Stimulated activated CD8-positive, alpha-beta memory T cell treated with anti-CD3 and anti-CD28 coated beads, Interleukin-7, amount 100 ng/mL, for 24 hours (primary cell): ENCODE data around the gene HCST.
A peak's percentile ranks its signal among the peaks of the same experiment; 100 is the strongest.
"Not testable (repeated sequence)": the region's sequence is repeated elsewhere in the genome, so short reads cannot be mapped to it uniquely, and the experiment has no call there.

Experiments used
- DNase-seq: peaks from one replicate; pipeline ENCODE4 v3.0.0-alpha.2; 2020; ENCODE audit warnings: low read depth

The HCST gene

DNA sequence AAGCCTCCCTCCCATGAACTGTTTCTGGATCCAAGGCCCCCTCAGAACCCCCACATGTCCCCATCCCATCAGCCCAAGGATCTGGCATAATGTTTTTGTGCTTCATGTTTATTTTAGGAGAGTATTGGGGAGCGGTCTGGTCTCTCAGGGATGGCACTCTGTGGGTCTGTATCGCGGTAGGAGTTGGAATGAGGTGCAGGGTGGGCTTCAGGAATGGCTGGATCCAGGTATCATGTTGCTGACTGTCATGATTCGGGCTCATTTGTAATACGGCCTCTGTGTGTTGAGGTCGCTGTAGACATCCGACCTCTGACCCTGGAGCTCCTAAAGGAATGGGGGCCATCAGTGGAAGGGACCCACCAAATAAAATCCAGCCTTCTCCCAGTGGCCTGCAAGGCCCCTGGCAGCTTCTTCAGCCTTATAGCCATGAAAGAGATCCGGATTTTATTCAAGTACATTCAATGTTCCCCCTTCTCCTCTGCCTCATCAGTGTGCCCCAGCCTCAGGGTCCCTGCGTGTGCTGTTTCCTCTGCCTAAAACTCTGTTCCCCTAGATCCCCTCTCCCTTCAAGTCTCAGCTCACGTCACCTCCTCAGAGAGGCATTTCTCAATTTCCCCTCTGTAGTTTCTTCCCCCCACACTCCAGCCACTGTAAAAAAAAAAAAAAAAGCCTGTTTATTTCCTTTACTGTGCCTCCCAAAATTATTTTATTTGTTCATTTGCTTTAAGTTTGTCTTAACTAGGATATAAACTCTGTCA lies 2.2 kb downstream of the HCST start:
- DNase-seq, result no peak

DNA sequence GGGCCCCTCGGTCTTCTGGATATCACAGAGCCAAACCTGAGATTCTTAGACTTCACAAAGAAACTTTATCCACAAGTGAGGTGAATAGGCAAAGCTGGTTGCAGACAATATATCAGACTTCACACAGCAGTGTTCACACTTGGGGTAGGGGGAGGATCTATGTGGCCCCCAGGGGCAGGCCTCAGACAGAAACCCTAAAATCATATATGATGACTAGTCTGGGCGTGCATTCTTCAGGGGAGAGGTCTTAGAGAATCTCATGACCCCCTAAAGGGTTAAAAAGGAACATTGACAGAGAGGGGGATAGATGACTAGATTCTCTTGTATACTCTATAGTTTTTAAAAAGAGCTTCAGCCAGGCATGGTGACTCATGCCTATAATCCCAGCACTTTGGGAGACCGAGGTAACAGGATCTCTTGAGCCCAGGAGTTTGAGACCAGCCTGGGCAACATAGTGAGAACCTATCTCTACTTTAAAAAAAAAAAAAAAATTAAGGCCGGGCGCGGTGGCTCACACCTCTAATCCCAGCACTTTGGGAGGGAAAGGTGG lies 2.9 kb downstream of the HCST start:
- DNase-seq, result no peak

DNA sequence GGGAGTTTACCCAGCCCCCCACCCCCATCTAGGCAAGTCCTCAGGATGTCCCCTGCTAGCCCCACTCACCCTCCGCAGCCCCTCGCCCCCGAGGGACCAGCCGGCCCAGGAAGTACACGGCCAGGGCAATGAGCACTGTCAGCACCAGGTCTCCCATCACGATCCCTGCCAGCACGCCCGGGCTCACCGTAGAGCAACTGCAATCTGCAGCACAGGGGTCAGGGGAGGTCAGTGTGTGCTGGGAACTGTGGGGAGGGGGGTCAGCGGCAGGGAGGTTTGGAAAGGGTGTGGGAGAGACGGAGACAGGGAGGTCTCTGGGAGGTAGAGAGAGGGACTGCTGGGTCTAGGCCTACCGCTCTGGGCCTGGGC lies 5.0 kb downstream of the HCST start:
- DNase-seq, result no peak

DNA sequence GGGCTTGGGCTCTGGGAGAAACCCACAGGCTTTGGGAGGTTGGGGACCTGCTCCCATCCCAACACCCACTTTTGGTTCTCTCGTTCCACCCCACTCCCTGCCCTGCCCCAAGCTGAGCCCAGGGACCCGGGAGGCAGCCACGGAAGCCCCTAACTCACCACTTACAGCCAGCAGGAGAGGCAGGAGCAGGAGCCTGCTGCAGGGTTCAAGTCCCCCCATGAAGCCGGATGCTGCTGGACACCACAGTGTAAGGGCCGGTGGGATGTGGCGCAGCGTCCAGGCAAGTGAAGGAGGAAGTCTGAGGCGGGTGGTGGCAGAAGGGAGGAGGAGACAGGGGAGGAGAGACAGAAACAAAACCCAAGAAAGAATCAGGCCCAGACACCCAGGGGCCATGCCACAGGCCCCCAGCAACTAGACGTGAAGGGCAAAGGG lies 5.7 kb downstream of the HCST start, which contains the start of gene TYROBP:
Gene TYROBP (minus strand): TSS at position 286 of the 432 bp plus-strand sequence. CDS start 67 bp downstream, at position 219.
- DNase-seq, result no peak

DNA sequence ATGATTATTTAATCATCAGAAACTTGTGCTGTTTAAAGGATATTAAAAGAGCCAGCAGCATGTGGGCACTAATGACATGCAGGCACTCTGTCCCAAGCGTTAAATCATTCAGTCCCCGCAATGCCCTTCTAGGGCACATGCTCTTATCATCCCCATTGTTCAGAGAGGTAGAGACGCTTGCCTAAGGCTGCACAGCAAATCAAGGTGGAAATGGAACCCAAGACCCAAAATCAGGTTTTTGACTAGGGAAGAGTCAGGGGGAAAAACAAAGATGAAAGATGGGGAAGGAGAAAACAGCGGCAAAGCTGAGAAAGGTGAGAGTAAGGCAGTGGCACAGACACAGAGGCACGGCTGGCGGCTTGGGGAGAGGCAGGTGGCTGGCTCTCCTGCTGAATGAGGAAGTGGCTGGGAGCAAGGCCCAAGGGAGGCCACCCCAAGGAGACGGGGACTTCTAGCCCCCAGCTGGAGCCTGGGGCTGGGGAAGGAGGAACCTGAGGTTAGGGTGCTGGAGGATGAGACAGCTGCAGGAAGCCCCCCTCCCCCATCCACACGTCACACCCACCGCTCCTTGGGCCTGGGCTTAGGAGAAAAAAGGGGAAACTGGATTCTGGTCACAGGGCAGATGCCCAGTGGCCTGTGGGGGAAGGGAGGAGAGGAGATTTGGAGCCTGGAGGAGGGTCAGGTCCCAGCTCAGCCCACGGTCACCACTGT lies 6.8 kb downstream of the HCST start:
- DNase-seq, result no peak

DNA sequence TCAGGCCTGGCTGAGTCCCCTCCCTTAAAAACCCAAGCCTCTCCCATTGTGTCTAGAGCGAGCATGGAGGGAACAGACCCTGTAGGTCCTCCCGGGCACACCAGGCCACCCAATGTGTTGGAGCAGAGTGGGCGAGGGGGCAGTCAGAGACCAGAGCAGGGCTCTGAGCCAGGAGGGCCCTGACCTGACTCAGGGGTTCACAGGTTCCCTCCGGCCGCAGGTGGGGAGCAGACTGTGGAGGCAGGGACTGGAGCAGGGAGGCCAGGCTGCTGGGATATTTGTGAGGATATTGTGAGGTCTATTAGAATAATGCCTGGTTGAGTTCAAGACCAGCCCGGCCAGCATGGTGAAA lies 7.3 kb downstream of the HCST start:
- no peak for DNase-seq

DNA sequence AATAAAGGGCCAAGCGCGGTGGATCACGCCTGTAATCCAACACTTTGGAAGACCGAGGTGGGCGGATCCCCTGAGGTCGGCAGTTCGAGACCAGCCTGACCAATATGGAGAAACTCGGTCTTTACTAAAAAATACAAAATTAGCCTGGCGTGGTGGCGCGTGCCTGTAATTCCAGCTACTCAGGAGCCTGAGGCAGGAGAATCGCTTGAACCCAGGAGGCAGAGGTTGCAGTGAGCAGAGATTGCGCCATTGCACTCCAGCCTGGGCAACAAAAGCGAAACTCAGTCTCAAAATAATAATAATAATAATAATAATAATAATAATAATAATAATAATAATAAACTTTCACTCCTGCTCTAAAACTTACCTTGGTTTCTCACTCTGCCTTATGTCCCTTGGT lies 8.0 kb downstream of the HCST start:
- not testable (repeated sequence) for DNase-seq

DNA sequence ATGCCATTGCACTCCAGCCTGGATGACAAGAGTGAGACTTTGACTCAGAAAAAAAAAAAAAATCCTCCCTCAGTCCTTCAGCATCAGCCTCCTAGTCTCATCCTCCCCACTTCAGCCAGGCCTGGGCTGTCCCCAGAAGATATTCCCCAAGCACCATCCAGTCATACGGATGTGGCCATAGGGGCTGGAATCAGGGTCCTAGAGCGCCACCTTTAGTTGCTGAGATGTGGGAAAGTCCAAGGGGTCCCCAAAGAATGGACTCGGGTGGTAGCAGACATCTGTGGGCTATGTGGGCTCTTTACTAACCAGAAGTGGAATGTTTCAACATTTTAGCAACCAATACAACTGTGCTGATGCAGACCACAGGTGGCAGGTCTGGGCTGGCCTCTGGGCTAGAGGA lies 8.8 kb downstream of the HCST start:
- DNase-seq, result no peak

DNA sequence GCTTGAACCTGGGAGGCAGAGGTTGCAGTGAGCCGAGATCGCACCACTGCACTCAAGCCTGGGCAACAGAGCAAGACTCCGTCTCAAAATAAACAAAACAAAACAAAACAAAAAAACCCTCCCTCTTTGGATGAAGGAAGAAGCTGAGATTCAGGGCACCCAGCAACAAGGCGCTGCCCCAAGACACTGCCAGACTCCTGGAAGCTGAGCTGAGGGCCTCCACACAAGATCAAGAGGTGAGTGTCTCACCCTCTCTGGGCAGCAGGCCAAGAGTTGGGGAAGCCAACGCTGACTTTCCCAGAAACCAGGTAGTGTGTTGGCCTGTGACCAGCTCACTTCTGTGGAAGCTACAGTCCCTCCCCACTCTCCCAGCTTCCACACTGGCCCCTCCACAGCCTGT lies 9.5 kb downstream of the HCST start:
- no peak for DNase-seq

DNA sequence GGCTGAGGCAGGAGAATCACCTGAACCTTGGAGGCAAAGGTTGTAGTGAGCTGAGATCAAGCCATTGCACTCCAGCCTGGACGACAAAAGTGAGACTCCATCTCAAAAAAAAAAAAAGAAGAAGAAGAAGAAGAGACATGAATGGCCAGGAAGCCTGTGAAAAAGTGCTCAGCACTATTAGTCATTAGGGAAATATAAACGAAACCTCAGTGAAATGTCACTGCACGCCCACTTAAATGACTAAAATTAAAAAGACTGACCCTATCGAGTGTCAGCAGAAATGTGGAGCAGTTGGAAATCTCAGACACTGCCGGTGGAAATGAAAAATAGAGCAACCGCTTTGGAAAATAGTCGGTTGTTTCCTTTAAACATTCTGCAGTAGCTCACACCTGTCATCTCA lies 11.3 kb downstream of the HCST start:
- no peak for DNase-seq

DNA sequence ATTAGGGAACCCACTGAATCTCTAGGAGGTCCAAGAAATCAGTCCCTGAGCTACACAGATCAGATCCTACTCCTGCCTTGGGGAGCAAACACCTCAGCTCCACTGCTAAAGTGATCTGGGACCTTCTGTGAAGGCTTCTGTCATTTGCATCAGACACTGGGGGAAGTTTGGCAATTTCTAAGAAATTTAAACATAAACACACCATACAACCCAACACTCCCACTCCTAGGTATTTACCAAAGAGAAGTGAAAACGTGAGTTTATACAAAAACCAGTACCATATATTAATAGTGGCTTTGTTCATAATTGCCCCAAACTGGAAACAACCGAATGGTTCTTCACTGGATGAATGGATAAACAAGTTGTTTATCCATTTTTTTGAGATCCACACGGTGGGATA lies 13.1 kb downstream of the HCST start:
- no peak for DNase-seq

DNA sequence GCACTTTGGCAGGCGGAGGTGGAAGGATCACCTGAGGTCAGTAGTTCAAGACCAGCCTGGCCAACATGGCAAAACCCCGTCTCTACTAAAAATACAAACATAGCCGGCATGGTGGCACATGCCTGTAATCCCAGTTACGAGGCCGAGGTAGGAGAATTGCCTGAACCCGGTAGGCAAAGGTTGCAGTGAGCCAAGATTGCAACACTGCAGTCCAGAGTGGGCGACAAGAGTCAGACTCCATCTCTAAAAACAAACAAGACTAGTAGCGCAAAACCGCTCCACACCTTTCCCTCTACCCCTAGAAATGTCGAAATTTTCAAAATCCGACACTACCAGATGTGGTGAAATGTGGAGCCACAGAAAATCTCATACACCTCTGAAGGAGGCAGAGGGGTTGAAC lies 17.0 kb downstream of the HCST start:
- no peak for DNase-seq

DNA sequence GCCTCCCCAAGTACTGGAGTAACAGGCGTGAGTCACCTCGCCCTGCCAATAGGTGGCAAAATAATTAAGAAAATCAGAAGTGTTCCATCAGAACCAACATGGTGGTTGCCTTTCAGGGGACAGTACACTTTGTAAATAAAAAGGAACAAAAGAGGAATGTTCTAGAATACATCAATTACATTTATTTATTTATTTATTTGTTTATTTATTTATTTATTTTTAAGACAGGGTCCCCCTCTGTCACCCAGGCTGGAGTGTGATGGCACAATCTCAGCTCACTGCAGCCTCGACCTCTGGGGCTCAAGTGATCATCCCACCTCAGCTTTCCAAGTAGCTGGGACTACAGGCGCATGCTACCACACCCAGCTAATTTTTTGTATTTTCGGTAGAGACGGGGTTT lies 18.7 kb downstream of the HCST start:
- DNase-seq, result no peak

DNA sequence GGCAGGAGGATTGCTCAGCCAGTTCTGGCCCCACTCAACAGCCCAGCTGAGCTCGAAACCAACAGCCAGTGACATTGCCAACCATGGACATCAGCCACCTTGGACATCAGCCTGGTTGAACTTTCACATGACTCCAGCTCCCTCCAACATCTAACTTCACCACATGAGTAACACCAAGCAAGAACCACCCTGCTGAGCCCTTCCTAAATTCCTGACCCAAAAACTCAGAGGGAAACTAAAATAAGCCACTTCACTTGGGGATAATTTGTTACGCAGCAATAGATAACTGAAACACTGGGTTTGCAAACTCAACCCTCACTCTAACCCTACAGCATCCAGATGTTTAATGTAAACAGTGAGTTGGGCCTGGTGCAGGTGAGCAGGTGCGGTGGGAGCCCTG lies 23.2 kb downstream of the HCST start:
- DNase-seq, result no peak

DNA sequence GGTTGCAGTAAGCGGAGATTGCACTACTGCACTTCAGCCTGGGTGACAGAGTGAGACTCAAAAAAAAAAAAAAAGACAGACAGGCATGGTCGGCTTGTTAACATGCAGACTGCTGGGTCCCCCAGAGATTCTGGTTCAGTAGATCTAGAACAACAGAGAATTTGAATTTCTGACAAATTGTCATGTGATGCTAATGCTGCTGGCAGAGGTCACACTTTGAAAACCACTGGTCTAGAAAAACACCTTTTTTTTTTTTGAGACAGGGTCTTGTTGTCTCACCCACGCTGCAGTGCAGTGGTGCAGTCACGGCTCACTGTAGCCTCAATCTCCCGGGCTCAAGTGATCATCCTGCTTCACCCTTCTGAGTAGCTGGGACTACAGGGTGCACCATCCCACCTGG lies 26.2 kb downstream of the HCST start:
- no peak for DNase-seq

DNA sequence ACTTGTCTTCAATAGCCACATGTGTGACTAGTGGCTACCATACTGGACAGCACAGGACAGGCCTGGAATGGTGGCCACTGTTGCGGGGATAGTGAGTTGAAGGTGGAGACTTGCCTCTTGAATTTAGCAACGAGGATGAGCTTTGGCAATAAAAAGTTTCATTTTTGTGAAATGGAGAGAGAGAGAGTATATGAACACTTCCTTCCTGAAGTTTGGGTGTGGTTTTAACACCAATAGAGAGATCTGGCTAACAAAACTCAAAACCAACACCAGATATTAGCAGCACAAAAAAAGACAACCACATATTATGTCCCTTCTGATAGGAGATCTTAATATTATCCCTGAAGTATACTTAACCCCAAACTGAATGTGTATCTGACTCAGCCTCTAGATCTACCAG lies 27.5 kb downstream of the HCST start:
- DNase-seq, result no peak

DNA sequence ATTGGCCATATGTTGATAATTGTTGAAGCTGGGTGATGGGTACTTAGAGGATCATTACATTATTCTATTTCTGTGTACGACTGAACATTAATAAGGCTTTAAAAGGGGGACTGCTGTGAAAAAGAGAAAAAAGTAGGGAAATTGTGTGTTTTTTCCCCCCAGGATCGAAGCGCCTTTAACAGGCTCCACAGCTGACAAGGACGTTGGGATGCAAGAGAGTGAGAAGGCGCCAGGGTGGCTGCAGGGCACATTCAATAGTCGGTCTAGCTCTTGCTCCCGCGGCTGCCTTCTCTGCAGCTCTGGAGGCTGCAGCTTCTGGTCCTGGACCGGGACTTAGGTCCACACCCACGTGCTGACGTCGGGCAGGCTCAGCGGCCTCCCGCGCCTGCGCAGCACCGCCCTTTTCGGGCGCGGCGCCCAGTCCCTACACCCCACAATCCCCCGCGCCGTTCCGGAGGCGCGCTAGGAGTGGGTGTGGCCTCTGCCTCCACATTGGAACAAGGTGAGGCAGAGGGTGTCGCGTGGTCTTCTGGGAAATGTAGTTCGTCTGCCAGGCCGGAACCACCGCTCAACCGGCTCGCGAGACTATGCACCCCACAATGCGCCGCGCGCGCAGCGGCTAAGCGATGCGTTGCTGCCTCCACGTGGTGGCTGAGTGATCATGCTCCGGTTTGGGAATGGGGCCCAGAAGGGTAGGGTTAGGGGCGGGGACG lies 29.0 kb downstream of the HCST start:
- peak; percentile 95 for DNase-seq

DNA sequence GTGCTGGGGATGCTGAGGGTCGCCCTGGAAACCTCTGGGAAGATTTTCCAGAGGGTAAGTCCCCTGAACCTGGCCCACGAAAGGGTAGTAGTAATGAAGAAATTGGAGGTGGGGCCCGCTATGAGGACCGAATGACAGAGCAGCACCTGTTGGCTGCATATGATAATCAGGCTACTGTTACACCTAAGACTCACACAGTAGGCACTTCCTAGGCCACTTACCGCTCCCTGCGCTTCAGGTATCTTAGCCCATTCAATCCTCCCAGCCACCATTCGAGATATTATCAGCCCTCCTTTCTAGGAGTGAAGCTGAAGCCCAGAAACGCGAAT lies 29.5 kb downstream of the HCST start:
- no peak for DNase-seq

DNA sequence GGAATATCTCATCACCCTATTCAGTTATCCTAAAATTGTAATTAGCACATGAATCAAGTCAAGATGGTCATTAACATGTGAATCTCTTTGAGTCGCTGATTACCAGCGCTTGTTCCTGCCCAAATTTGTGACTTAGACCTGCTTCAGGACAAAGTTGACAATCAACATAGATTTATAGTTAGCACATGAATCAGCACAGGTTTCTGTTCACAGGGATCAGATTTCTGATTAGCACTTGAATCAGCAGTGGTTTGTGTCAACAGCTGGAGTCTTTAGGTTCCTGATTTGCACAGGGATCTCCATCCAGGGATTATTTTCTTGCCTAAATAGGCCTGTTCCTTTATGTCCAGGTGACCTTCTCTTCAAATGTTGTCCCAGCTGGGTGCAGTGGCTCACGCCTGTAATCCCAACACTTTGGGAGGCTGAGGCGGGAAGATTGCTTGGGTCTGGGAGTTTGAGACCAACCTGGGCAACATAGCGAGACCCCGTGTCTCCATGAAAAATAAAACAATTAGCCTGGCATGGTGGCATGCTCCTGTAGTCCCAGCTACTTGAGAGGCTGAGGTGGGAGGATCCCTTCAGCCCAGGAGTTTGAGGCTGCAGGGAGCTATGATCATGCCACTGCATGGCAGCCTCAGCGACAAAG lies 30.1 kb downstream of the HCST start:
- no peak for DNase-seq

DNA sequence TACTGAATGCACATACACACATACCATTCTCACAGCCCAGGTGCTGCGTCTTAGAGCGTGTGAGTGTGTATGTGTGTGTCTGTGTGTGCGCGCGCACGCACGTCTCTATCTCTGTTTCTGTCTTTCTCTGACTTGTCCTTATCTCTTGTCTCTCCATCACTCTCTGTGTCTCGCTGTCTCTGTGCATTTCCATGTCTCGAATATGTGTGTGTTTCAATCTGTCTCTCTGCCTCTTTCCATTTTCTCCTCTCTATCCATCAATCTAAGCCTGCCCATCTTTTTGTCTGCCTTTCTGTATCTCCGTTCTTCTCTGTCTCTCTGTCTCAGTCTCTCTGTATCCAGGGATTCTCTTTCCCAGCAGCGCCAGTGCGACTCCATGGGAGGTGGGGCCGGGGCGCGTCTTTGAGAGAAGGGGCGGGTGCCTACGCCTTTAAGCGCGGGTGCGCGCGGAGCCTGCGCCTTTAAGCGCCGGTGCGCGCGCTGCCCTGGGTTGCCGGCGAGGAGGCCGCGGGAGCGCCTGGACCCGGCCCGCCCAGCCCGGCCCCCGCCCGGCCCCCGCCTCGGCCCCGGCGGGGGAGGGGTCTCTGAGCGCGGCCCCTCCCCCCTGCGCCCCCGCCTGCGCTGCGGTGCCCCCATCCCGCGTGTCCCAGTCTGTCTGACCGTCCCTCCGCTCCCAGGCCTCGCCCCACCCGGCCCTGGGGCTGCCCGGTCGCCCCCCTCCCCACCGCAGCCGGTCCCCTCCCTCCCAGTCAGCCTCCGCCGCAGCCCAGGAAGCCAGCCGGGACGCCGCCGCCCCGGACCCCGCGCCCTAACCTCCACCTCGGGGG lies 33.8 kb downstream of the HCST start, which contains the start of gene LRFN3:
Gene LRFN3 (plus strand): TSS at position 464 of the 827 bp plus-strand sequence. CDS start 3,052 bp downstream, outside the sequence.
- peak; percentile 40 for DNase-seq

DNA sequence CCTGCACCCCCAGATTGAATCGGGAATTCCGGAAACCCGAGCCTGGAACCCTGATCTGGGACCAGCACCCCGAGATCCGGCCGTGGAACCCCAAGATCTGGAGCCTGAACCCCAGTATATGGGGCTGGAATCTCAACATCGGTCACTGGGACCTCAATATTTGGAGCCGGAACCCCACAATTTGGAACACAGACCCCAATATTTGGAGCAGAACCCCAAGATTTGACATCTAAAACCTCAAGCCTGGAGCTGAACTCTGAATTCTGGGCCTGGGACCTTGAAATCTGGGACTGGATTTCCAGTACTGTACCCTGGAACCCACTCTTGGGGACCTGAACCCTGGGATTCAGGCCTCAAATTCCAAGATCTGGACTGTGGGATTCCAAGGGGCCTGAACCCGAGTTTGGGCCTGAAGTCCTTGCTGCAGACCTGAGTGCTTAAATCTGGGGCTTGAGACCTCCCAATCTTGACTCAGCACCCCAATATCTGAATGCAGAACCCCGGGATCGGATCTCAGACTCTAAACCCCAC lies 34.5 kb downstream of the HCST start:
- DNase-seq, result no peak
